AG10803 (cell line): Measurements from ENCODE around the gene NOCT.
"Not testable (repeated sequence)": the region's sequence is repeated elsewhere in the genome, so short reads cannot be mapped to it uniquely, and the experiment has no call there.

Experiments used
- DNase-seq: peaks from one replicate; pipeline ENCODE4 v3.0.0; 2010; ENCODE audit warnings: low read depth
- H3K4me3 ChIP-seq: 2 replicates; pipeline ENCODE4 v1.5.1; 2011; ENCODE audit warnings: mild to moderate bottlenecking, low read length, control low read depth
- CTCF ChIP-seq: conservative IDR thresholded peaks from 2 replicates; pipeline ENCODE4 v1.5.1; 2011; ENCODE audit warnings: mild to moderate bottlenecking, low read length, control low read depth, inconsistent platforms

The NOCT gene

DNA sequence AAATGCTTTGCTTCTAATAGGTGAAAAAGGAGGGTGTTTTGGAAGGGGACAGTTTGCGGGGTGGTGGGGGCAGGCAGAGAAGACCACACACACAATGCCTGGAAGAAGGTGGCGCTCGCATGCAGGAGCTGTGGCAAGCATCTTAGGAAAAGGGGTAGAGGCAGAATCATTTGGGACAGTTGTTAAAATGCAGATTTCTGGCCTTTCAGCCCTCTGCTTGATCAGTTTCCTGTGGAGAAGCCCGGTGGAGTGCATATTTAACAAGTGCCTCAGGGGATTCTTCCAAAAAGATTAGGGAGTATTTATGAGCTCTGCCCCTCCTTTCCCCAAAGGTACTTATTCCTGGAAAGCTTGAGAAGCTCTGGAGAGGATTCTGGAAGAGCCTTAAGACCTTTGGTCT lies 4.8 kb downstream of the NOCT start:
- DNase-seq: no peak
- TF ChIP-seq CTCF: no peak
- no peak overlapping the region for H3K4me3 ChIP-seq

DNA sequence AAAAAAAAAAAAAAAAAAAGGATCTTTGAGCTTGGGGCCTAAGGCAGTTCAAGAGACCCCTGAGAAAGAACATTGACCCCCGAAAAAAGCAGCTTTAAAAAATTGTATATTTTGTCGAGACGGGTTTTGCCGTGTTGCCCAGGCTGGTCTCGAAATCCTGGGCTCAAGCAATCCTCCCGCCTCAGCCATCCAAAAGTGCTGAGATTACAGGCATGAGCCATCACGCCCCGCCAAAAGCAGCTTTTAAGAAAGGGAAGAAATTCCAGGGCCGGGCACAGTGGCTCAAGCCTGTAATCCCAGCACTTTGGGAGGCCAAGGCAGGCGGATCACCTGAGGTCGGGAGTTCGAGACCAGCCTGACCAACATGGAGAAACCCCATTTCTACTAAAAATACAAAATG lies 5.5 kb downstream of the NOCT start:
- not testable (repeated sequence) for H3K4me3 ChIP-seq, DNase-seq

GRCh38 chr4:139022835-139023234 lies 7.3 kb downstream of the NOCT start:
- TF ChIP-seq CTCF: no peak
- no peak for DNase-seq
- H3K4me3 ChIP-seq: no peak overlapping the region

- no peak overlapping the region for H3K4me3 ChIP-seq
- DNase-seq: no peak
- TF ChIP-seq CTCF: no peak
These were observed 9.1 kb downstream of the NOCT start for GRCh38 chr4:139024686-139025085.

GRCh38 chr4:139025841-139026240 lies 10.3 kb downstream of the NOCT start:
- H3K4me3 ChIP-seq: no peak overlapping the region
- DNase-seq: no peak
- no peak for TF ChIP-seq CTCF

- no peak overlapping the region for H3K4me3 ChIP-seq
- no peak for DNase-seq
- TF ChIP-seq CTCF: no peak
These were observed 12.2 kb downstream of the NOCT start for GRCh38 chr4:139027776-139028175.

DNA sequence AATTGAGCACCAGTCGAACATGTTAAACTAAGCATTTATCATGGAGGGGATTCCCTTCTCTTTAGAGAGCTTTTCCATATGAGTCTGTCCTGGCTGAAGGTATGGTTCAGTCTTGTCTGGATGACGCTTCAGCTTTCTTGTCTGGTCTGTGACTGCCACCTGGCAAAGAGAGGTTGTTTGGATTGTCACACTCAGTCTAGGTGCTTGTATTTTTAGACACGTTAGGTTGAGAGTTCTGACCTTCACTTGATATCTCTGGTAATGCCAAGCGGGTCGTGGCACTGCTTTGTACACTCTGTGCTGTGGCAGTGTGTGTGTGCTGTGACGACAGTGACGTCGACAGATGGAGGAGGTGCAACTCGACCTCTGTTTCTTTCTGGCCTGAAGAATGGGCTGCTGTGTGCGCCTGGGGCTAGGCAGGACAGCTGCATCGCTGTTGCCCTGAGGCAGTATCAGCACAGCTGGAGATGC lies 12.6 kb downstream of the NOCT start:
- H3K4me3 ChIP-seq: no peak overlapping the region
- TF ChIP-seq CTCF: no peak
- no peak for DNase-seq

- not testable (repeated sequence) for DNase-seq, H3K4me3 ChIP-seq
These were observed 14.3 kb downstream of the NOCT start for GRCh38 chr4:139029866-139030363.
